Stomach (tissue), 9 donors: ENCODE results near the gene IFFO2. TPM values are rescaled to one million over a fixed set of nuclear protein-coding genes. Genes with fewer than 3 reads are reported as not detected.

Source experiments
- DNase-seq, 2 donors: peaks; one replicate each; pipeline versions ENCODE4 v3.0.0 to v3.0.0-alpha.2; 2013 to 2019
- H3K27ac ChIP-seq, 5 donors: fragments of 200-600 bp in 4 of 5; sonication (generic) in 4 of 5; one replicate each; pipeline ENCODE4 v1.5.1; 2013 to 2019; ENCODE audit warnings: mild to moderate bottlenecking in 1 of 5, moderate library complexity in 1 of 5
- H3K27me3 ChIP-seq, 3 donors: fragments of 200-600 bp; sonication (generic); one replicate each; pipeline ENCODE4 v1.5.1; 2017 to 2019; ENCODE audit warnings: mixed run types in 1 of 3
- H3K36me3 ChIP-seq, 4 donors: fragments of 200-600 bp; sonication (generic); 1 replicate in 3 of 4; 2 replicates in 1 of 4; pipeline ENCODE4 v1.5.1; 2016 to 2019
- H3K4me1 ChIP-seq, 4 donors: fragments of 200-600 bp; sonication (generic); one replicate each; pipeline ENCODE4 v1.5.1; 2016 to 2019
- H3K4me3 ChIP-seq, 4 donors: fragments of 200-600 bp; sonication (generic) in 3 of 4; one replicate each; pipeline ENCODE4 v1.5.1; 2016 to 2019; ENCODE audit warnings: mild to moderate bottlenecking in 1 of 4
- H3K9me3 ChIP-seq, 4 donors: fragments of 200-600 bp; sonication (generic); one replicate each; pipeline ENCODE4 v1.5.1; 2016 to 2019
- CTCF ChIP-seq, 7 experiments: fragments of 450-650 bp in 4 of 7; fragments of 200-600 bp in 3 of 7; sonication (generic) in 3 of 7; IDR thresholded peaks; one replicate each; pipeline ENCODE4 v1.5.1; 2016 to 2019; ENCODE audit warnings: antibody characterized with exemption in 7 of 7, control low read depth in 2 of 7, mild to moderate bottlenecking in 1 of 7
- EP300 ChIP-seq: sonication (generic); formaldehyde crosslinking; IDR thresholded peaks from one replicate; pipeline ENCODE4 v1.6.1; 2017; ENCODE audit warnings: antibody characterized with exemption
- POLR2A ChIP-seq, 4 donors: fragments of 450-650 bp; IDR thresholded peaks; one replicate each; pipeline ENCODE4 v1.6.1; 2016; ENCODE audit warnings: antibody characterized with exemption in 4 of 4, control low read depth in 2 of 4, mild to moderate bottlenecking in 1 of 4, moderate library complexity in 1 of 4
- POLR2AphosphoS5 ChIP-seq, 3 donors: sonication (generic); formaldehyde crosslinking; IDR thresholded peaks; one replicate each; pipeline ENCODE4 v1.6.1; 2016; ENCODE audit warnings: antibody characterized with exemption in 3 of 3
- WGBS, 5 donors: extraction: QIAGEN DNeasy Blood & Tissue Kit in 3 of 5; methylation state at CpG; one replicate each; pipeline versions ENCODE4 v1.1.5 to v1.1.7; 2013 to 2018; 5-methylcytosine and 5-hydroxymethylcytosine counted together
- intact Hi-C: fragments of 100-400 bp; cut with DNase I; formaldehyde crosslinking; loops from one replicate; pipeline ENCODE4 v1.15.1; 2023; ENCODE audit warnings: low total_unique reads
- polyA plus RNA-seq, 3 donors: library from polyadenylated mRNA; stranded (reverse); fragments of 200-250 nt; gene quantifications; one replicate each; pipeline ENCODE4 v1.2.3, GENCODE V29; 2013
- total RNA-seq, 5 donors: library from RNA; depleted of rRNA; stranded (reverse); fragments of >200 nt; gene quantifications; one replicate each; pipeline versions ENCODE4 v1.1.0 to v1.2.3, GENCODE V29; 2014 to 2016
- donor health status: healthy with polysubstance abuse.
- donor health status: Bipolar disorder and iron deficiency.
- donor health status: healthy.

Gene IFFO2
- total and polyA plus RNA-seq, 8 donors, result 0.58 to 47.8 (median 4.5) TPM

- no peak for DNase-seq
- no peak overlapping the region for H3K27ac ChIP-seq
- intact Hi-C loops, result no loop called here
- no peak overlapping the region for H3K4me3 ChIP-seq
- H3K36me3 ChIP-seq, result no peaks in the 10 kb centered on the region
- H3K9me3 ChIP-seq, result no peaks in the 10 kb centered on the region
- no peak for TF ChIP-seq EP300
- TF ChIP-seq CTCF (IDR thresholded peaks at IDR 0.05), result no peak
- no peak for TF ChIP-seq POLR2AphosphoS5 (IDR thresholded peaks at IDR 0.05)
- no peak for TF ChIP-seq POLR2A (IDR thresholded peaks at IDR 0.05)
- H3K27me3 ChIP-seq, result peaks cover 0 to 39% (median 11%) of the 10 kb centered on the region in 3 donors
- H3K4me1 ChIP-seq, result peaks cover 0 to 11% (median 3%) of the 10 kb centered on the region in 4 donors
- WGBS, 5 donors, result 73 to 85% (median 79%) methylated on average over 6 of the region's 6 CpGs
Observed at GRCh38 chr1:18866314-18866713, 90.2 kb downstream of the IFFO2 start.

GRCh38 chr1:18865176-18865575 is 91.3 kb downstream of the IFFO2 start:
- H3K27me3 ChIP-seq, result peaks cover 0 to 39% (median 11%) of the 10 kb centered on the region in 3 donors
- no peaks in the 10 kb centered on the region for H3K9me3 ChIP-seq
- no peak overlapping the region for H3K4me3 ChIP-seq
- no peak overlapping the region for H3K27ac ChIP-seq
- peaks cover 0 to 3% (median 1%) of the 10 kb centered on the region in 4 donors for H3K4me1 ChIP-seq
- no peak for TF ChIP-seq CTCF (IDR thresholded peaks at IDR 0.05)
- no peaks in the 10 kb centered on the region for H3K36me3 ChIP-seq
- intact Hi-C loops, result no loop called here
- WGBS, 5 donors, result 73 to 85% (median 81%) methylated on average over 8 to 9 of the region's 9 CpGs
- DNase-seq, result no peak

- H3K4me1 ChIP-seq, result no peaks in the 10 kb centered on the region
- no peaks in the 10 kb centered on the region for H3K36me3 ChIP-seq
- intact Hi-C loops, result no loop called here
- H3K27ac ChIP-seq, result no peak overlapping the region
- TF ChIP-seq EP300 (no peak), POLR2A (IDR thresholded peaks at IDR 0.05) (no peak), CTCF (IDR thresholded peaks at IDR 0.05) (no peak), POLR2AphosphoS5 (IDR thresholded peaks at IDR 0.05) (no peak)
- no peaks in the 10 kb centered on the region for H3K9me3 ChIP-seq
- peaks cover 0 to 23% (median 5%) of the 10 kb centered on the region in 3 donors for H3K27me3 ChIP-seq
- no peak overlapping the region for H3K4me3 ChIP-seq
- 50 to 66% (median 62%) methylated on average over 5 to 8 of the region's 8 CpGs for WGBS, 5 donors
- DNase-seq, result no peak
Observed at GRCh38 chr1:18861590-18861989, 94.9 kb downstream of the IFFO2 start.

- H3K36me3 ChIP-seq, result no peaks in the 10 kb centered on the region
- no peak overlapping the region for H3K4me3 ChIP-seq
- H3K4me1 ChIP-seq, result no peaks in the 10 kb centered on the region
- intact Hi-C loops, result no loop called here
- no peak for TF ChIP-seq POLR2AphosphoS5 (IDR thresholded peaks at IDR 0.05)
- H3K9me3 ChIP-seq, result no peaks in the 10 kb centered on the region
- peaks cover 0 to 19% (median 5%) of the 10 kb centered on the region in 3 donors for H3K27me3 ChIP-seq
- no peak overlapping the region for H3K27ac ChIP-seq
- 73 to 78% (median 76%) methylated on average over 9 of the region's 9 CpGs for WGBS, 5 donors
- DNase-seq, result no peak
Observed at GRCh38 chr1:18861082-18861481, 95.4 kb downstream of the IFFO2 start.

GRCh38 chr1:18859560-18859959 is 96.9 kb downstream of the IFFO2 start, which contains the start of gene TAS1R2:
TSS of gene TAS1R2 (minus strand) at chr1:18859660. CDS start at chr1:18859660, 0 bp downstream.
- no peak within 1 kb of the TSS for H3K4me3 ChIP-seq
- H3K36me3 ChIP-seq, result no peaks in the 10 kb centered on the region
- DNase-seq, result no peak
- intact Hi-C loops, result no loop called here
- no peaks in the 10 kb centered on the region for H3K9me3 ChIP-seq
- no peak within 1 kb of the TSS for H3K27ac ChIP-seq
- TF ChIP-seq EP300 (no peak), POLR2AphosphoS5 (IDR thresholded peaks at IDR 0.05) (no peak), CTCF (IDR thresholded peaks at IDR 0.05) (no peak), POLR2A (IDR thresholded peaks at IDR 0.05) (no peak)
- H3K4me1 ChIP-seq, result no peaks in the 10 kb centered on the region
- peaks cover 0 to 13% (median 0%) of the 10 kb centered on the region in 3 donors for H3K27me3 ChIP-seq
- WGBS, 5 donors, result 55 to 73% (median 62%) methylated on average over 4 of the region's 4 CpGs
